Neural progenitor cell (in vitro differentiated cells): ENCODE results near the gene U2AF2. TPM values are rescaled to one million over a fixed set of nuclear protein-coding genes. Genes with fewer than 3 reads are reported as not detected.

ENCODE experiments used
- DNase-seq: peaks from one replicate; pipeline ENCODE4 v3.0.0-alpha.2; 2016; ENCODE audit warnings: low spot score
- H2AFZ ChIP-seq: fragments of 200-600 bp; sonication (generic); replicated peaks from 2 replicates; pipeline ENCODE4 v1.6.1; 2016; ENCODE audit warnings: antibody characterized with exemption
- H3F3A ChIP-seq: fragments of 200-600 bp; sonication (generic); 2 replicates; pipeline ENCODE4 v1.6.1; 2016; ENCODE audit warnings: antibody characterized with exemption, low read depth
- H3K27ac ChIP-seq: fragments of 200-600 bp; sonication (generic); 2 replicates; pipeline ENCODE4 v1.5.1; 2016; ENCODE audit warnings: mild to moderate bottlenecking
- H3K27me3 ChIP-seq: fragments of 200-600 bp; sonication (generic); 2 replicates; pipeline ENCODE4 v1.6.1; 2016; ENCODE audit warnings: mild to moderate bottlenecking, moderate library complexity
- H3K36me3 ChIP-seq: fragments of 200-600 bp; sonication (generic); 2 replicates; pipeline ENCODE4 v1.5.1; 2016
- H3K4me1 ChIP-seq: fragments of 200-600 bp; sonication (generic); 2 replicates; pipeline ENCODE4 v1.6.1; 2016; ENCODE audit warnings: mixed run types
- H3K4me2 ChIP-seq: fragments of 200-600 bp; sonication (generic); 2 replicates; pipeline ENCODE4 v1.6.1; 2016
- H3K4me3 ChIP-seq: fragments of 200-600 bp; sonication (generic); 2 replicates; pipeline ENCODE4 v1.5.1; 2016
- H3K79me2 ChIP-seq: fragments of 200-600 bp; sonication (generic); 2 replicates; pipeline ENCODE4 v1.6.1; 2016; ENCODE audit warnings: low read depth
- H3K9ac ChIP-seq: fragments of 200-600 bp; sonication (generic); 2 replicates; pipeline ENCODE4 v1.6.1; 2016
- H3K9me3 ChIP-seq: fragments of 200-600 bp; sonication (generic); 2 replicates; pipeline ENCODE4 v1.5.1; 2016; ENCODE audit warnings: low read depth
- H4K20me1 ChIP-seq: fragments of 200-600 bp; sonication (generic); 2 replicates; pipeline ENCODE4 v1.6.1; 2016; ENCODE audit warnings: low read depth
- H3K27ac Mint-ChIP-seq: 3 replicates; pipeline ENCODE4 v1.8.0; 2021; ENCODE audit warnings: mixed read lengths
- H3K27me3 Mint-ChIP-seq: 2 replicates; pipeline ENCODE4 v1.8.0; 2022; ENCODE audit warnings: low read depth, mild to moderate bottlenecking, inconsistent platforms, moderate library complexity, mixed read lengths; ENCODE audit not compliant: insufficient read depth
- H3K36me3 Mint-ChIP-seq: 3 replicates; pipeline ENCODE4 v1.8.0; 2021; ENCODE audit warnings: mixed read lengths
- H3K4me1 Mint-ChIP-seq: 3 replicates; pipeline ENCODE4 v1.8.0; 2021; ENCODE audit warnings: mixed read lengths
- H3K4me3 Mint-ChIP-seq: 3 replicates; pipeline ENCODE4 v1.8.0; 2021; ENCODE audit warnings: mild to moderate bottlenecking, moderate library complexity, mixed read lengths
- H3K9me3 Mint-ChIP-seq: 3 replicates; pipeline ENCODE4 v1.8.0; 2020; ENCODE audit warnings: mixed read lengths
- EZH2 ChIP-seq: fragments of 200-600 bp; sonication (generic); IDR thresholded peaks from 2 replicates; pipeline ENCODE4 v1.6.1; 2017; ENCODE audit warnings: antibody characterized with exemption, mild to moderate bottlenecking, moderate library complexity
- EZH2phosphoT487 ChIP-seq: fragments of 200-600 bp; sonication (generic); IDR thresholded peaks from 2 replicates; pipeline ENCODE4 v1.6.1; 2017; ENCODE audit warnings: antibody characterized with exemption
- total RNA-seq: library from RNA; depleted of rRNA; stranded (reverse); fragments of >200 nt; gene quantifications from 2 replicates; pipeline ENCODE4 v1.2.3, GENCODE V29; 2015; ENCODE audit warnings: low replicate concordance
- TF ChIP-seq, protein P1 (sequence below): fragments of 200-600 bp; sonication (generic); IDR thresholded peaks from 2 replicates; pipeline ENCODE4 v1.5.1; 2017; ENCODE audit warnings: antibody characterized with exemption, mild to moderate bottlenecking

Gene U2AF2
- total RNA-seq, 1 donor from 2014 or later, result 124 TPM

DNA sequence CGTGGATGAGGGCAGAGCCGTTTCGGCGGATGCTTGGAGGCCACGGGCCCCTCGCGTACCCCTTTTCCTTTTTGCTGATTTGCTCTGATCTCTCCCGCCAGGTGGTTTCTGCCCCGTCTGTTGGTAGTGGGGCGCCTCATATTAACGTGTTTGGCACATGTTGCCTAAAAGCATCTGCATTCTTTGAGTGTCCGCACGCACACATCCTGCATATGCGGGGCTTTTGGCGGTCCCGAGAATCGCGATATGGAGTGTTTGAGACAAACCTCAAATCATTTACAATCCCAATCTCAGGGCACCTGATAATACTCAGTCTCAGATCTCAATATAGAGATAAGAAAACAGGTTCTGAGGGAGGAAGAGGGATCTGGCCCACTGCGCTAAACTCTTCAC is 809 bp downstream of the U2AF2 start:
- Histone ChIP-seq H3K4me3 (peak overlapping the region; percentile 88), H3F3A (peaks cover 12% of the 10 kb centered on the region), H3K36me3 (no peaks in the 10 kb centered on the region), H3K9me3 (no peaks in the 10 kb centered on the region), H3K4me2 (peak overlapping the region; percentile 94), H3K4me1 (peaks cover 18% of the 10 kb centered on the region), H2AFZ (peak overlapping the region; percentile 60), H3K9ac (peak overlapping the region; percentile 95), H3K27ac (peak overlapping the region; percentile 98), H4K20me1 (peaks cover 51% of the 10 kb centered on the region), H3K79me2 (peaks cover 57% of the 10 kb centered on the region), H3K27me3 (no peaks in the 10 kb centered on the region)
- Mint-ChIP-seq H3K4me3 (peak overlapping the region; percentile 96), H3K27me3 (peaks cover 4% of the 10 kb centered on the region), H3K4me1 (peaks cover 31% of the 10 kb centered on the region), H3K27ac (peak overlapping the region; percentile 98), H3K9me3 (no peaks in the 10 kb centered on the region), H3K36me3 (peaks cover 7% of the 10 kb centered on the region)
- TF ChIP-seq, protein P1, sequence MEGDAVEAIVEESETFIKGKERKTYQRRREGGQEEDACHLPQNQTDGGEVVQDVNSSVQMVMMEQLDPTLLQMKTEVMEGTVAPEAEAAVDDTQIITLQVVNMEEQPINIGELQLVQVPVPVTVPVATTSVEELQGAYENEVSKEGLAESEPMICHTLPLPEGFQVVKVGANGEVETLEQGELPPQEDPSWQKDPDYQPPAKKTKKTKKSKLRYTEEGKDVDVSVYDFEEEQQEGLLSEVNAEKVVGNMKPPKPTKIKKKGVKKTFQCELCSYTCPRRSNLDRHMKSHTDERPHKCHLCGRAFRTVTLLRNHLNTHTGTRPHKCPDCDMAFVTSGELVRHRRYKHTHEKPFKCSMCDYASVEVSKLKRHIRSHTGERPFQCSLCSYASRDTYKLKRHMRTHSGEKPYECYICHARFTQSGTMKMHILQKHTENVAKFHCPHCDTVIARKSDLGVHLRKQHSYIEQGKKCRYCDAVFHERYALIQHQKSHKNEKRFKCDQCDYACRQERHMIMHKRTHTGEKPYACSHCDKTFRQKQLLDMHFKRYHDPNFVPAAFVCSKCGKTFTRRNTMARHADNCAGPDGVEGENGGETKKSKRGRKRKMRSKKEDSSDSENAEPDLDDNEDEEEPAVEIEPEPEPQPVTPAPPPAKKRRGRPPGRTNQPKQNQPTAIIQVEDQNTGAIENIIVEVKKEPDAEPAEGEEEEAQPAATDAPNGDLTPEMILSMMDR, result no peak
- TF ChIP-seq EZH2phosphoT487 (no peak), EZH2 (no peak)
- no peak for DNase-seq

DNA sequence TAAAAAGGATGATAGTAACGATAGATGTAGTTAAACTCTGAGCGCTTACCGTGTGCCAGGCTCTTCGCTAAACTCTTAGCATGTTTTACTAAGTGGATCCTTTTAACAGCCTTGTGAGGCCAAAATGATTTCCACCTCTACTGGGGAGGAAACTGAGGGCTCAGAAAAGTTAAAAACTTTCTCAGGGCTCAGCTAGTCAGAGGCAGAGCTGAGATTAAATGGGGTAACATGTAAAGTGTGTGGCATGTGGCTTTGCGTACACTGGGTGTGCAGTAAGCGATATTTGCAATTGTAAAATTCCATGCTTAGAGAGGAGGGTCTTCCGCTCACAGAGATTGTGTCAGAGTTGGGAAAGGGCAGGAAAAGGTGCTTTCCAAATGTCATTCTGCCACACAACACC is 1.7 kb downstream of the U2AF2 start:
- no peak overlapping the region for H2AFZ ChIP-seq
- peak overlapping the region; percentile 95 for H3K9ac ChIP-seq
- H3K4me1 ChIP-seq, result peaks cover 18% of the 10 kb centered on the region
- no peaks in the 10 kb centered on the region for H3K27me3 Mint-ChIP-seq
- H3K27ac Mint-ChIP-seq, result no peak overlapping the region
- H3K4me3 ChIP-seq, result peak overlapping the region; percentile 88
- TF ChIP-seq EZH2 (no peak), EZH2phosphoT487 (no peak)
- TF ChIP-seq, protein P1, result no peak
- no peaks in the 10 kb centered on the region for H3K9me3 ChIP-seq
- H4K20me1 ChIP-seq, result peaks cover 59% of the 10 kb centered on the region
- peak overlapping the region; percentile 94 for H3K4me2 ChIP-seq
- H3K4me1 Mint-ChIP-seq, result peaks cover 31% of the 10 kb centered on the region
- peaks cover 12% of the 10 kb centered on the region for H3F3A ChIP-seq
- peak overlapping the region; percentile 96 for H3K4me3 Mint-ChIP-seq
- H3K27me3 ChIP-seq, result no peaks in the 10 kb centered on the region
- H3K79me2 ChIP-seq, result peaks cover 67% of the 10 kb centered on the region
- H3K27ac ChIP-seq, result no peak overlapping the region
- H3K36me3 Mint-ChIP-seq, result peaks cover 9% of the 10 kb centered on the region
- no peaks in the 10 kb centered on the region for H3K9me3 Mint-ChIP-seq
- no peaks in the 10 kb centered on the region for H3K36me3 ChIP-seq
- DNase-seq, result no peak

DNA sequence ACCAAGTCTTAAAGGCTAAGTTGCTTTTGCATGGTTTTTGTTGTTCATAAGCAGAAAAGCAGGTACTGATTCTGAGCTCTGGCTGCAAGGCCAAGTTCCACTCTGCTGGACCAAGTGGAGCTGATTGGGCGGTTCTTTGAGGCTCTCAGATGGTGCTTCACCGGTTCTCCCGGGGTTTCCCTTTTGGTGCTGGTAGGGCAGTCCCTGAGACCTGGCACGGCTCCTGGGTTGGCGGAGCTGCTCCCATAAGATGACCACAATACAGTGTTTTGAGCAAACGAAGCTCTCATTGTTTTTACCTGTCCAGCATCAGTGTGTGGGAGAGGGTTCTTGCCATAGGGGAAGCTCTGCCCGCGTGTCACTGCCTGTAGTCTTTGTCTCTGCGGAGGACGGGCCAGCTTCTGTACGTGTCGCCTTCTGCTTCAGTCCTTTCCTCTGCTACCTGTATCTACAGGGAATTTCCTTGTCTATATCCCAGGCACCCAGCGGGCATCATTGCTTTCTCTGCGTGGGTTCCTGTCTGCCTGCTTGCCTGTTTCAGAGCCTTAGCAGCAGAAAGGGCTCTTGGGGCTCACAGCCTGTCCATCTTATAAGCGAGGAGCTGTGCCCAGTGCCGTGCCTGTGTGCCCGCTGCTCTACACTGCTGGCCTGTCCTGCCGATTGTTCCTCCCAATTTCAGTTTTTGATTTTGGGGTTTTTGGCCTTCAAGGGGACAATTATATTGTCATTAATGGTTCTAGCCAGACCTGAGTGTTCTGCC is 2.3 kb downstream of the U2AF2 start:
- H2AFZ ChIP-seq, result no peak overlapping the region
- peaks cover 73% of the 10 kb centered on the region for H3K79me2 ChIP-seq
- H3F3A ChIP-seq, result peaks cover 12% of the 10 kb centered on the region
- Mint-ChIP-seq H3K36me3 (peaks cover 13% of the 10 kb centered on the region), H3K9me3 (no peaks in the 10 kb centered on the region), H3K4me3 (peak overlapping the region; percentile 96), H3K27ac (no peak overlapping the region), H3K4me1 (peaks cover 30% of the 10 kb centered on the region), H3K27me3 (no peaks in the 10 kb centered on the region)
- H3K27ac ChIP-seq, result no peak overlapping the region
- H3K4me3 ChIP-seq, result peak overlapping the region; percentile 88
- no peaks in the 10 kb centered on the region for H3K9me3 ChIP-seq
- H3K9ac ChIP-seq, result peak overlapping the region; percentile 38
- H4K20me1 ChIP-seq, result peaks cover 64% of the 10 kb centered on the region
- H3K4me2 ChIP-seq, result peak overlapping the region; percentile 94
- DNase-seq, result no peak
- H3K4me1 ChIP-seq, result peaks cover 18% of the 10 kb centered on the region
- H3K27me3 ChIP-seq, result no peaks in the 10 kb centered on the region
- no peaks in the 10 kb centered on the region for H3K36me3 ChIP-seq
- TF ChIP-seq, protein P1, result no peak
- TF ChIP-seq EZH2, result no peak
- TF ChIP-seq EZH2phosphoT487, result no peak
